HG02943 (cell line): Measurements from ENCODE around the gene SPTLC2.

Experiments used
- ATAC-seq: cut with Tn5 transposase; IDR thresholded peaks from one replicate; pipeline ENCODE4 v1.9.1; 2021; ENCODE audit warnings: mild to moderate bottlenecking, low read depth, moderate library complexity; ENCODE audit not compliant: unreplicated experiment

Gene SPTLC2

DNA sequence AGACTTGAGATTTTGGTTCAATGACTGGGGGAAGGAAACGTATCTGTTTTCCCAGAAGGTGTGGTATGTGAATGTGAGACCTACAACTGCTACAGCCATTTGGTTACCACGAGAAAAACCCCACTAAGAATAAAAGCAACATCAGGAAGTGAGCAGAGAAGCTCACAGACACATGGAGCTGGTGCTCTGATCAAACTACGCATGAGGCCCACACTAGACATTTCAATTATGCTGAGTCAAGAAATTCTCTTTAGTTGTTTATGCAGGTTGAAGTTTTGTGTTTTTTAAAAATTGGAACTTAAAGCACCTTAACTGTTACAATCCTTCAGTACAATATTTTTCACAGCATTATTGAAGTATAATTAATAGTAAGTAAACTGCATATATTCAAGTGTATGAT, 8.9 kb upstream of the SPTLC2 start:
- no peak for ATAC-seq

DNA sequence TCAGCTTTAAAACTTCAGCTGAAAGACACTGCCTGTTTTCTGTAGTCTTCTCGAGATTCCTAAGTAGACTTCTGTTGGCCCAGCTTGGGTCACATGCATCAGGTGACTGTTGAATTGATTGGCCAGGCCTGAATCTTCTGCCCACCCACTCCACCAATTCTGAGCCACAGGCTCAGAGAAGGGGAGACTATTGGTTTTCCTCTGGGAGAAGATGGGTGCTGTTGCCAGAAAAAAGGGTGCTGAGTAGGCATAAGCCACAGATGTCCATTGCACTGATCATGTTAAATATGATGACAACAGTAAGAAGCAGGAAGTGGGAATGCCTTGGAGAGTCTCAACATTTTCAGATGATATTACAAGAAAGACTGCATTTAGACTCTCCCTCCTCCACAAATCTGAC, 6.8 kb upstream of the SPTLC2 start:
- ATAC-seq = no peak

DNA sequence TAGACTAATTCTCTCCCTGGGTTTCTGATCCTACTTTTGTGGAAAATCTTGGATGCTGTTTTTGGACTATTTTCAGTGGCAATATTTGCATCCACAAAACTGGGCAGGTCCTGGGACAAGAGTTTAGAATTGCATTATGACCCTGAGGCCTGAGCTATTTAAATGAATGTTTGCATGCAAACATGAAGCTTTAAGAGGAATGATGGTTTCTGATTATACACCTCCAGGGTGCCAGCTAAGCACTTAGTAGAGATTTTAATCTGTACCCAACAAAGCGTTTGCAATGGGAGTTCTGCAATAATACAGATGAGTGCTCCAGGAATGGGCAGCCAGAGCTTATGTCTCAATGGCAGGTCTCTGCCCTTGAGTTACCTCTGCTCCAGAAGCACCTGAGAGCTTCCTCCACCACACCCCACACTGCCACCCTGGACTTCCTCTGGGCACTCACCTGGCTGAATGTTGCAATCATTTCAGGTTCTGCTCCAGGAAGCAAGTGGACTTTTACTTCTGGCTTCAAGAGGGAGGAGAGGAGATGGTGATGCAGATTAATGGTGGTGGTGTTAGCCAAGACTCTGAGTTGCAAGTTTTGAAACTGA, 6.0 kb upstream of the SPTLC2 start:
- ATAC-seq = no peak

DNA sequence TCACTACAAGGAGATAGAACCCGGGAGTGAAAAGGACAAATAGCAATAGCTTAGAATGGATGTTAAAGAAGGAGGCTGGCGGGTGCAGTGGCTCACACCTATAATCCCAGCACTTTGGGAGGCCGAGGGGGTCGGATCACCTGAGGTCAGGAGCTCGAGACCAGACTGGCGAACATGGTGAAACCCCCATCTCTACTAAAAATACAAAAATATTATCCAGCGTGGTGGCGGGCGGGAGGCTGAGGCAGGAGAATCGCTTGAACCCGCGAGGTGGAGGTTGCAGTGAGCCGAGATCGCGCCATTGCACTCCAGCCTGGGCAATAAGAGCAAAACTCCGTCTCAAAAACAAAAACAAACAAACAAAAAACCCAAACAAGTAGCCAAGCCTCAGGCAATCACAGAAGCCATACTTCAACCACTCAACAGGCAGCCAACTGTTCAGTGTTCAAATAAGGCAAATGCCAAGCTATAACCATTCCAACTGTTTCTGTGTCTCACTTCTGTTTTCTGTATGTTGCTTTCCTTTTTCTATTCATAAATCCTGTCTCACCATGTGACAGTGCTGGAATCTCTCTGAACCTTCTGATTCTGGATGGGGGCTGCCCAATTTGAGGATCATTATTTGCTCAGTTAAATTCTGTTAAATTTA, 3.9 kb upstream of the SPTLC2 start:
- ATAC-seq = no peak

DNA sequence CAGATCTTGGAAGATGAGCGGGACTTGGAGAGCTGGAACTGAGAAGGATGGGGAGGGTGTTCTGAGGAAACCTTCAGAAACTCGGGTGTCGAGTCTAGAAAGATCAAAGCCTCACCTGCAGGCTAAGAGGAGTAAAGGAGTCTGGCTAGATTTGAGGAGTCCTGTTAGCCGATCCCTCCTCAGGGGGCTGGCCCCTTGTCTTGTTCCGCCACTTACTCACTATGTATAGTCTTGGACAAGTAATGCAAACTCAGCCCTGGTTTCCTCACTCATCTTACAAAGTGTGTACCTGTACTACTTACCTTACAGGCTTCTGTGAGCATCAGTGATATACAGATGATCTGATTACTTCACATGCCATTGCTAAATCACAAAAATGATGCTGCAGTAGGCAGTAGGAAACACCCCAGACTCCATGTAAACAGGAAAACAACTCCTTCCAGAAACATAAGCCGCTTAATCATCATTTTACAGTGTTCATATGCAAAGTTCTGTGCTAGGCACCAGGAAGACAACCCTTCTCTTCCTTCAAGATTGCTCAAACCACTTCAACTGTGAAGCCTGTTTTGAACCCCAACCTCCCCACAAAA, 2.0 kb upstream of the SPTLC2 start:
- no peak for ATAC-seq

DNA sequence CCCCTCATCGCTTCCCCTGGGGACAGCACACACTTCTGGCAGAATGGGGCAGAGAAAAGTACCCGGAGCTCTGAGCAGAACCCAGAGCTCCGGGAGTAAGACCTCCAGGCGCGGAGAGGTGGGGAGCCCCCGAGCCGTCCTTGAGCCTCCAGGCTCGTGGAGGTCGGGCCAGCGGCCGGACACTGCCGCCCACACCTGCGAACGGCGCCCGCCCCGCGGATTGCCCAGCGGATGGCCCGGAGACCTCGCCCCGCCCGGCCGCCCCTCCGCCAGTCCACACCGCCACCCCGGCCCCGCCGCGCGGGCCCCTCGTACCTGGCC, 344 bp downstream of the SPTLC2 start:
- peak; percentile 24 for ATAC-seq

DNA sequence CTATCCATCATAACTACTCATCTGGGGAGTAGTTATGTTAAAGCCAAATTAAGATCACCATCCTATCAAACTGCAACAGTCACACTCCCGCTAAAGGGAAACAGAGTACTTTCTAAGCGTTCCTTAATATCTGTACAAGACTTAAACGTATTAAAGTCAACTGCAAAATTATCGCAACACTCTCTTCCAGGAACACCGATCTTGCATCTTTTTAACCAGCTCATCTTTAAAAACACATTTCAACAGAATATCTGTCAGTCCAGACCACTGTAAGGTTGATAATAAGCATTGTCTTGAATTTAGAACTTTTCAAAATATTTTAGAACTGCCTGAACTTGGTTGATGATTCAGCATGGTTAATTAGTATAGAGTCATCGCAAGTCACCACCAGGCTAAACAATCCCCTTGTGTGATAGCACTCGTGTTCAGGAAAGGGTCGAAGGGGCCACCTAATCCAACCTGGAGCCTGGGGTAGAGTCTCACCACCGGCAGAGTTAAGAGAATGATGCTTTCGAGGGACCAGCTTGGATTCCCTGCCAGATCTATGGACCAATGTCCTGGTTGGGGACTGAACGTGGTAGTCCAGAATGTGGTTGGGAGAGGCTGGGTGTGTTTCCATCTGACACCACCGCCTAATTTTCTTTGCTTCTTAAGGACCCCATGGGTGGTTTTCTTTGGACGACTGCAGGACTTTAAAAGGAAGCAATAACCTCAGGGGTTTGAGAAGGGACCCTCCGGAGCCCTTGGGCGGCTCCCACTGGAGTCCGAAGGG, 890 bp downstream of the SPTLC2 start:
- ATAC-seq = no peak

DNA sequence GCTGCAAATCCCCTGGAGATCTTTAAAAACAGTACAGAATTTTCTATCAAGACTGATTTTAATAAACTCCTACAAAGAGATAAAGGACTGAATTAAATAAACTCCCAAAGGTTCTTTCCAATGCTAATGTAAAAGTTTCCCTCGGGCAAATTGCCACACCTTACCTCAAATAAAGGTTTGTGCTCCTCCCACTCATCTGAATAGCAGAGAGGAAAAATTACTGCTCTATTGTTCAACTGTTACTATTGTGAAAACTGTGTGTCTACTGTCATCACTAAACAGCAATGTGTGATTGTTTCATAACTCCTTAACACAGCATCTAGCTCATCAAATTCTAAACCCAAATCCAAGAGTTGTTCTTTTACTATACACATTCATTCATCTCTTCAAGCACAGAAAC, 3.2 kb downstream of the SPTLC2 start:
- ATAC-seq = no peak

DNA sequence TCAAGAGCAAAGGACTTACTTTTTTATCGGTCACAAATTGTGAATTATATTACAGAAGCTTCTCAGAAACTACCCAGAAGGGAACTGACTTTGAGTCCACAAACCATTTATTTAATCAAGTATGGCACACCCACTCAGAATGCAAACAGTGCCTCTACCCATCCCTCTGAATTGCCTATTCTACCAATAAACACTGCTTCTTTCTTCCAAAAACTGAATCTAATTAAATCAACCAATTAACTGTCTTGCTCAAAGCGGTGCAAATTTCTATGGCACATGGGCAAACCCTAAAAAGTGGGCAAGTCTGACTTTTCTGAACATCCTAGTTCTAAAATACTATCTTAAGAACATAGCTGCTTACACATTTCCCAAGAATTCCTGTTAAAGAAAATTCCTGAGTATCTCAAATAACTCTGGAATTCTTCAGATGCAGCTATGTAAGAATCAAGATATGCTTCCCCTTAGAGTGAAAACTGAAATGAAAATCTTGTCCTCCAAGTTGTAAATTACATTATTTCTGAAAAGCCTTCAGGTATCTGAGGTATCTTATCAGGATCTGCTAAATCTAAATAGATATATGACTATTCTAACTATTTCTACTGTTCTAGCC, 4.3 kb downstream of the SPTLC2 start:
- no peak for ATAC-seq

DNA sequence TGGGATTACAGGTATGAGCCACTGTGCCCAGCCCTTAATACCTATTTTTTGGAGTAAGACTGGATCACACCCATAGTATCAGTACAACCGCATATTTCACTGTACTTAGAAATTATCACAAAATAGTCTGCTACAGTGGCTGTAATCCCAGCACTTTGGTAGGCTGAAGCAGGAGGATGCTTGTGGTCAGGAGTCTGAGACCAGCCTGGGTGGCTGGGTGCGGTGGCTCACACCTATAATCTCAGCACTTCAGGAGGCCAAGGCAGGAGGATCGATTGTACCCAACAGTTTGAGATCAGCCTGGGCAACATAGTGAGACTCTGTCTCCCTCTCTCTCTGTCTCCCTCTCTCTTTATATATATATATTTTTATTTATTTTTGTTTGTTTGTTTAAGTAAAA, 5.9 kb downstream of the SPTLC2 start:
- ATAC-seq = no peak

DNA sequence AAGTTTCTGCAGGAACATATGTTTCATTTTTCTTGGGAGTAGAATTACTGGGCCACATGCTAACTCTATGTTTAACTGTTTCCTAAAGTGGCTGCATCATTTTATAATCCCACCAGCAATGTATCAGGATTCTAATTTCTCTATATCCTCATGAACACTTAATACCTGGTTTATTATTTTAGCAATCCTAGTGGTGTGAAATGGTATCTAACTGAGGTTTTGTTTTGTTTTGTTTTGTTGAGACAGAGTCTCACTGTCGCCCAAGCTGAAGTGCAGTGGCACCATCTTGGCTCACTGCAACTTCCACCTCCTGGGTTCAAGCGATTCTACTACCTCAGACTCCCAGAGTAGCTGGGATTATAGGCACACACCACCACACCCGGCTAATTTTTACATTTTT, 6.5 kb downstream of the SPTLC2 start:
- ATAC-seq = no peak

DNA sequence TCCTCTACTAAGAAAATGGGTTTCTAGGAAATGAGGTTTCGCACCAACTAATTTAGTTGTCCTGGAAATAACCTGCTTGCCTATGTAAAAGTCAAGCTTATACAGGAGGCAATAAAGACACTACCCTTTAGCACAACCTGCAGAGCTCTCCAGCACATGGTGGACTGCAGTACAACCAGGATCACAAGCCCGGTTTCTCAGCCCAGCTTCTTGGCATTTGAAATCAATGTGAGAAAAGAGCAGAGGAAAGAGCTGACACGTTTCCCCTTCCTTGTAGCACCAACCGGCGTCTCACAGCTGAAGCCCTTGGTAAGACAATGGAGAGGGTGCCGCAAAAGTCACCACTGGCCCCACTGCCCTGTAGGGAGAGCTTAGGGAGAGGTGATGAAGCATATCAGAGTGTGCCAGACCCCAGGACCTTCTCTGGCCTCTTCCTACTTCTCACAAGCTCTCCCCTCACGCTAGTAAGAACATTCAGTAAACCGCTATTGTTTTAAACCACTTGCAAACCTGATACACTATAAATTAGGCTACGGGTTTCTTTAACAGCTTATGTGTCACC, 8.6 kb downstream of the SPTLC2 start:
- ATAC-seq = no peak

DNA sequence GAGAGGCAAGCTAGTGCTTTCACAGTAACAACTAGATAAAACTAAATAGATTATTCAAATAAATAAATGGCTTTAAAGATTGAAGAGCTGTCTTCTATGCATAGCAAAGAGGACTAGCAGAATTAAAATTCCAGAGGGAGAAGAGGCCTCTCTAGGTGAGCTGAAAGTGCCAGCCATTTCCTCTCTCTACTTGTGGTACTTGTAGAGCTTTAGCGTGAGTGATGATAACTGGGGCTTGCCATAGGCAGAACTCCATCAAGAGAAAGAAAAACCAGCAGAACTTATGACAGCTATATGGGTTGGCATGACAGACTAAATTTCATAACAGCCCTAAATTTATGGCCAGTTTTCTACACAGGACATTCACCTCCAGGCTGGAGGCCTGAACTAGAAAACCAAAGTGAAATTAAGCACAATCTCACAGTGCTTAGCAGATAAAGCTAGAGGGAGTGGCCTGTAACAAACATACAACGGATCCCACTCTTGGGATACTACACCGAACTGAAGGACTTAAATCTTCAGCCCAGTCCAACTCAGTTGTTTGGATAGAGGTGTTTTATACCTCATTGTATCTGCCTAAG, 11.0 kb downstream of the SPTLC2 start:
- ATAC-seq = no peak

DNA sequence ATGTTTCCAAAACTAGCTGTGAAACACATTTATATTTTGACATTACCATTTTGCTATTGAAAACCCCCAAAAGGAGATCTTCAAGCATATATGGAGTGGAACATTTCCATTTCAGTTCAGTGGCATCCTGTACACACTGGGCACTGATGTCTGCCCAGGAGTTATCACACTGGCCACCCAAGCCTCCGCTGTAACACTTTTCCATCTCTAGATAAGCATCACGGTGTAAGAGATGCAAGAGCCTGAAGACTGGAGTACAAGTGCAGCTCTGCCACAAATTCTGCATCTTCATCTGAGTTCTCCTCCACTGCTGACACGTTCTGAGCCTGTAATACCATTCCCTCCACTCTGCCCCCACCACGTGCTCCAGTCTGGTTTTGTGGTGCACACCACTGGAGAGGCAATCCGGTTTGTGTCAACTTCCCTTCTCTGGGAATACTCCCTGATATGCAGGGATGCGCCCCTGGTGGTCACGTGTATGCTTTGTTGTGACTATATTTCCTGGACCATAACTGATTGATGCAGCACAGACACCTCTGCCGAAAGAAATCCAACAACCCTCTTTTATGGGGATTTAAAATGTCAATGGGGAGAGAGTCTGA, 12.7 kb downstream of the SPTLC2 start:
- ATAC-seq = no peak

DNA sequence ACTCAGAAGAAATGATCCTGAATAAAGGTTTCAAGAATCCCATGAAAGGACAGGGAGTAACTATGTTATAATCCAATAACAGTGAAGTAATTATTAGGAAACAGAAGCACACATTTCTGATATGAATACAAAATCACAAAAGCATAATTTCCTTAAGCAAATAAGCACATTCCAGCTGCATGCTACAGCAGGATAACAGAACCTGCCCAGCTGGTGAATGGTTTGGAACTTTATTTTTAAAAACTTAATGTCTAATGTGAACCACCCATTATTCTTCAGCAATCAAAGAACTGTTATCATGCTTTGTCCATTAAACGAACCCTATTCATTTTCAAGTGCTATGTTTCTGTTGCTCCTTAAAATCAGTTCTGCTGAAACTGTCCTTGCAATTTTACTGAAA, 13.4 kb downstream of the SPTLC2 start:
- ATAC-seq = no peak

DNA sequence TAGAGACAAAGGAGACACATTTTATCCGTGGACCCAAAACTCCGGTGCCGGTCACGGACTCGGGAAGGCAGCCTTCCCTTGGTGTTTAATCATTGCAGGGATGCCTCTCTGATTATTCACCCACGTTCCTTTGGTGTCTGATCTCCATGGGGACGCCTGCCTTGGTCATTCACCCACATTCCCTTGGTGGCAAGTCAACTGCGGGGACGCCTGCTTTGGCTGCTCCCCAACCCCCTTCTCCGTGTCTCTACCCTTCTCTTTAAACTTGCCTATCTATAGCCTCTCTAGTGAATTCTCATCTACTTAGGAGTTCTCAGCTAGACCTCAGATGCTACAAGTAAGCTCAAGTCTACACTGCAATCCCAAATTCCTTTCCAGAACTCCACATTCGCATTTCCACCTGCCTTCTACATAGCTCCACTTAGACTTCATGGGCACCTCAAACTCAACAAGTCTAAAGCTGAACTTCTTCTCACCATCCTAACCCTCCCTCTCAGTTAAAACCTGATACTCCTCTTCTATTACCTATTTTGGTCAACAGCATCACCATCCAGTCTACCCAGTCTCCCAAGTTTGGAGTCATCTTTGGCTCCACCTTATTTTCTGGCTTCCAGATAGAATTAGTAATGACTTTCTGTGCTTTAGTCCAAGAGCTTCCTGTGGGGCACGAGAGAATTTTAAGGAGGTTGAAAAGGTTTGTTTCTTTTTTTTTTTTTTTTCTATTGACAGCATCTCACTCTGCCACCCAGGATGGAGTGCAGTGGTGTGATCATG, 14.4 kb downstream of the SPTLC2 start:
- ATAC-seq = no peak

DNA sequence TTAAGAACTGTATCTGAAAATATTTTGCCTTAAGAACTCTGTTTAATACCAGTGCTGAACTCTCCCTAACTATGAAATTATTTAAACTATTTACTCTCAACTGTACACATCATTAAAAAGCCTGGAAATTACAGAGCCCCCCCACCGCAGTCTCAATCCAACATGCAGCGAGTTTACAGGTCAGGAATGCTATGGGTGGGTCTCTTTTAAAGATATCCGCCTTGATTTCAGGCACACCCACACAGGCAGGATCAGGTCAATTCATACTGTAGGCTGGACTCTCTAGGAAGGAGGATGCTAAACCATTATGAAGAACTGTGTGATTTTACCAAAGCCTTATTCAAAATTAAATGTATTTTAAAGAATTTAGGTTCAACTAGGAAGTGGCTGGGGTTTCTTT, 16.5 kb downstream of the SPTLC2 start:
- ATAC-seq = no peak

DNA sequence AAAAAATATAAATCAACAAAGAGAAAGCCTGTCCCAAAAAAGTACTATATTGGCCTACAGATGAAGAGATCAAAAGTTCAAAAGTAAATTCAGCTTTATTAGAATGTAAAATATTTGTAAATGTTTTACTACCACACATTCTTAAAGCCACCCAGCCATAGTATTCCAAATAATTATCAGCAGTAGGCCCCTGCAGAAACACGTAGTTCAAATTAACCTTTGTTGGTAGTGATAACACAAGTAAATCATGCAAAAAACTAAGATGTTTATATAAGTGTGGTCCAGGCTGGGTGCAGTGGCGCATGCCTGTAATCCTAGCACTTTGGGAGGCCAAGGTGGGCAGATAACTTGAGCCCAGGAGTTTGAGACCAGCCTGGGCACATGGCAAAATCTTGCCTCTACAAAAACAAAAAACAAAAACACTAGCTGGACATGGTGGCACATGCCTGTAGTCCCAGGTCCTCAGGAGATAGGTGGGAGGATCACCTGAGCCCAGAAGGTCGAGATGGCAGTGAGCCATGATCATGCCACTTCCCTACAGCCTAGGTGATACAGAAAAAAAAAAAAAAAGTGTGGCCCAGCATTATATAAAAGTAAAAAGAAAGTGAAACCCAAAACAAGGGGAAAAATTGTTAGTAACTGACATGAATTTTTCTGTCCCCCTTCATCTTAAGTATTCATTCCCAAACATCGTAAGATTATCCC, 17.9 kb downstream of the SPTLC2 start:
- no peak for ATAC-seq

DNA sequence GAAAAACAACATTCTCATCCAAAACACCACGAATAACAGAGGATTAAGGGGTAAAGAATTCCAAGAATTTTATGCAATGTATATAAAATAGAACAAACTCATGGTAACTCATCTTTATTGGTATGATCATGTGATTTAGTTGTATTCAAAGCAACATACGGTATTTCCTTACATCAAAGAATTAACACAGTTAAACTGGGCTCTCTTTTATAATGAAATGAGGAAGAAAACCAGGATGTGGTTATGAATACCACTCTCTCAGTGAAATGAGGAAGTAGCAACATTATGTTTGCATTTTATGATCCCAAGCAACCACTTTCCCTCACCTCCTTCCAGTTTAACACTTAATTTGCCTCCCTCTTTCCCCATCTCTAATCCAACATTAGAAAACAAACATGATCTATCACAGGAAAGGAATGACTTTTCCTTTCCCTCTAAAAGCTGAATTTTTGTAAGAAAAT, 22.9 kb downstream of the SPTLC2 start:
- ATAC-seq = peak; percentile 48
